ENCODE data around the gene PARD3B.

Gene PARD3B

GRCh38 chr2:205141381-205141780 is 596.1 kb downstream of the PARD3B start:
- no peak for DNase-seq (ENCODE audit: low read depth)

- DNase-seq (ENCODE audit: low read depth) = no peak
Observed at GRCh38 chr2:205145888-205146287, 600.6 kb downstream of the PARD3B start.

GRCh38 chr2:205148755-205149154 is 603.5 kb downstream of the PARD3B start:
- DNase-seq (ENCODE audit: low read depth) = no peak

GRCh38 chr2:205156457-205156856 is 611.2 kb downstream of the PARD3B start:
- no peak for DNase-seq (ENCODE audit: low read depth)

GRCh38 chr2:205158404-205158803 is 613.1 kb downstream of the PARD3B start:
- DNase-seq (ENCODE audit: low read depth) = no peak

- no peak for DNase-seq (ENCODE audit: low read depth)
Observed at GRCh38 chr2:205161156-205161839, 616.0 kb downstream of the PARD3B start.

GRCh38 chr2:205166745-205167144 is 621.5 kb downstream of the PARD3B start:
- no peak for DNase-seq (ENCODE audit: low read depth)

GRCh38 chr2:205169012-205169411 is 623.7 kb downstream of the PARD3B start:
- DNase-seq (ENCODE audit: low read depth) = no peak

GRCh38 chr2:205169464-205169863 is 624.2 kb downstream of the PARD3B start:
- DNase-seq (ENCODE audit: low read depth) = no peak

- DNase-seq (ENCODE audit: low read depth) = no peak
Observed at GRCh38 chr2:205170399-205170798, 625.1 kb downstream of the PARD3B start.

- no peak for DNase-seq (ENCODE audit: low read depth)
Observed at GRCh38 chr2:205171261-205171940, 626.1 kb downstream of the PARD3B start.

- no peak for DNase-seq (ENCODE audit: low read depth)
Observed at GRCh38 chr2:205175831-205176230, 630.6 kb downstream of the PARD3B start.

GRCh38 chr2:205176546-205176945 is 631.3 kb downstream of the PARD3B start:
- no peak for DNase-seq (ENCODE audit: low read depth)

- DNase-seq (ENCODE audit: low read depth) = no peak
Observed at GRCh38 chr2:205177546-205177945, 632.3 kb downstream of the PARD3B start.

GRCh38 chr2:205180730-205181129 is 635.5 kb downstream of the PARD3B start:
- DNase-seq (ENCODE audit: low read depth) = no peak

- DNase-seq (ENCODE audit: low read depth) = no peak
Observed at GRCh38 chr2:205187731-205188130, 642.5 kb downstream of the PARD3B start.

- DNase-seq (ENCODE audit: low read depth) = no peak
Observed at GRCh38 chr2:205188239-205189138, 643.2 kb downstream of the PARD3B start.

- no peak for DNase-seq (ENCODE audit: low read depth)
Observed at GRCh38 chr2:205189301-205189700, 644.0 kb downstream of the PARD3B start.

- no peak for DNase-seq (ENCODE audit: low read depth)
Observed at GRCh38 chr2:205190528-205190927, 645.3 kb downstream of the PARD3B start.

- no peak for DNase-seq (ENCODE audit: low read depth)
Observed at GRCh38 chr2:205193125-205193835, 648.0 kb downstream of the PARD3B start.

- DNase-seq (ENCODE audit: low read depth) = no peak
Observed at GRCh38 chr2:205193836-205194228, 648.6 kb downstream of the PARD3B start.
